SK-N-MC (cell line): ENCODE measurements around the gene ADCY9.
"Not testable (repeated sequence)": the region's sequence is repeated elsewhere in the genome, so short reads cannot be mapped to it uniquely, and the experiment has no call there.

Source experiments
- DNase-seq: peaks from one replicate; pipeline ENCODE4 v3.0.0-alpha.2; 2011; ENCODE audit warnings: low read depth, low spot score
- H3K27ac ChIP-seq: fragments of 200-600 bp; sonication (generic); 2 replicates; pipeline ENCODE4 v1.5.1; 2016; ENCODE audit warnings: mixed run types
- H3K36me3 ChIP-seq: fragments of 200-600 bp; sonication (generic); 2 replicates; pipeline ENCODE4 v1.6.1; 2017; ENCODE audit warnings: antibody characterized with exemption, low read length, mixed read lengths; ENCODE audit not compliant: insufficient read depth
- H3K4me3 ChIP-seq: fragments of 200-600 bp; sonication (generic); 2 replicates; pipeline ENCODE4 v1.5.1; 2016
- H3K9ac ChIP-seq: fragments of 200-600 bp; sonication (generic); 2 replicates; pipeline ENCODE4 v1.8.0; 2017; ENCODE audit warnings: mixed run types, mixed read lengths; ENCODE audit not compliant: insufficient read length
- H3K9me3 ChIP-seq: fragments of 200-600 bp; sonication (generic); 2 replicates; pipeline ENCODE4 v1.6.1; 2017; ENCODE audit warnings: low read depth, mild to moderate bottlenecking, antibody characterized with exemption, low read length, moderate library complexity, mixed read lengths
- EZH2 ChIP-seq: fragments of 200-600 bp; sonication (generic); IDR thresholded peaks from one replicate; pipeline ENCODE4 v1.6.1; 2017; ENCODE audit warnings: antibody characterized with exemption
- FOXP2 ChIP-seq: optimal IDR thresholded peaks from 2 replicates; pipeline ENCODE3; 2011; ENCODE audit warnings: mild to moderate bottlenecking, moderate library complexity; ENCODE audit not compliant: insufficient read depth; ENCODE audit errors: extremely low read length, control extremely low read depth
- POLR2AphosphoS5 ChIP-seq: IDR thresholded peaks from 2 replicates; pipeline ENCODE4 v1.6.1; 2012; ENCODE audit warnings: mild to moderate bottlenecking, low read depth, low read length, borderline replicate concordance

Gene ADCY9

GRCh38 chr16:3950343-3951193, 165.7 kb downstream of the ADCY9 start:
- no peaks in the 10 kb centered on the region for H3K36me3 ChIP-seq

GRCh38 chr16:3949946-3950342, 166.3 kb downstream of the ADCY9 start:
- no peak for DNase-seq
- Histone ChIP-seq H3K36me3 (no peaks in the 10 kb centered on the region), H3K9ac (no peak overlapping the region), H3K9me3 (no peaks in the 10 kb centered on the region), H3K27ac (peak overlapping the region; percentile 95), H3K4me3 (peak overlapping the region; percentile 72)
- TF ChIP-seq FOXP2: no peak
- TF ChIP-seq EZH2: no peak
- no peak for TF ChIP-seq POLR2AphosphoS5

More at GRCh38 chr16:3950343-3951193, 165.7 kb downstream of the ADCY9 start:
- Histone ChIP-seq H3K9ac (no peak overlapping the region), H3K27ac (peak overlapping the region; percentile 95), H3K9me3 (no peaks in the 10 kb centered on the region), H3K4me3 (peak overlapping the region; percentile 72)
- TF ChIP-seq FOXP2: no peak
- no peak for TF ChIP-seq EZH2
- TF ChIP-seq POLR2AphosphoS5: no peak
- DNase-seq: no peak

DNA sequence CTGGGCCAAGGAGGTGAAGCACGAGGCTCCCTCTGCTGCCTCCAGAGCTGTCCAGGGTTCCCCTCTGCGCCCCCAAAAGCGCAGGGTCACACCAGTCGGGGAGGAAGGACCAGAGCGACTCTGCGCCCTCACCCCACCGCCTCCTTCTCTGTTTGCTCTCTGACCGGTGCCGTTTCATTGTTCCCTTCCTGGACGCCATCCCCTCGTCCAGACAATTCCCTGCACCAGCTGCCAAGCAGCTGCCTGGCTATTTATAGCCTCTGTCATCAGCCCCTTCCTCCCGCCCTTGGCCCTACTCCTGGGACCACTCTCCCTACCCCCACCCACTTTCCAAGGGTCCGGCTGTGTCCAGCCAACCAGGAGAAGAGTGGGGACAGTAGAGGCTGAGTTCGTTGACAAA, 167.0 kb downstream of the ADCY9 start:
- H3K9ac ChIP-seq: no peak overlapping the region
- H3K36me3 ChIP-seq: no peaks in the 10 kb centered on the region
- no peak for DNase-seq
- H3K4me3 ChIP-seq: no peak overlapping the region
- TF ChIP-seq FOXP2 (no peak), EZH2 (no peak), POLR2AphosphoS5 (no peak)
- no peak overlapping the region for H3K27ac ChIP-seq
- H3K9me3 ChIP-seq: no peaks in the 10 kb centered on the region

DNA sequence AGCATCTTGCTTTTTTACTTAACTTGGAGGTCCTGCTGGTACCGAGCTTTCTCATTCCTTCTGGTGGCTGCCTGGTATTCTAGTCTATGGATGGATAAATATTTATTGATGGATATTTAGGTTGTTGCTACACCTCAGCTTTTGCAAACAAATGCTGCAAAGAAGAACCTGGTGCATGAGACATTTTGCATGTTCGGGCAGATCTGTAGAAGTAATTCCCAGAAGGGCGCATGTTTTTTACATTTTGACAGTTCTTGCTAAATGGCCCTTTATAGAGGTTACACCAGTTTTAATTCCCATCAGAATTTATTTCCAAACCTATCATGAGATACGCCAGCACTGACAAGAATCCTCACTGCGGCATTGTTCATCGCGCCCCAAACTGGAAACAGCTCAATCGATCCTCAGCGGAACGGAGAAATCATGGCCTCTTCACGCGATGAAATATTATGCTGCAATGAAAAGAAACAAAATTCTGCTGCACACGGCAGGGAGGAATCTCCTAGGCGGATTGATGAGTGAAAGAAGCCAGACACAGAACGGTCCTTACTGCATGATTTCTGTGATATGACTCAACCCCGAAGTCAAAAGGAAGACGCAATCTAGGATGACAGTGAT, 167.8 kb downstream of the ADCY9 start:
- H3K27ac ChIP-seq: no peak overlapping the region

DNA sequence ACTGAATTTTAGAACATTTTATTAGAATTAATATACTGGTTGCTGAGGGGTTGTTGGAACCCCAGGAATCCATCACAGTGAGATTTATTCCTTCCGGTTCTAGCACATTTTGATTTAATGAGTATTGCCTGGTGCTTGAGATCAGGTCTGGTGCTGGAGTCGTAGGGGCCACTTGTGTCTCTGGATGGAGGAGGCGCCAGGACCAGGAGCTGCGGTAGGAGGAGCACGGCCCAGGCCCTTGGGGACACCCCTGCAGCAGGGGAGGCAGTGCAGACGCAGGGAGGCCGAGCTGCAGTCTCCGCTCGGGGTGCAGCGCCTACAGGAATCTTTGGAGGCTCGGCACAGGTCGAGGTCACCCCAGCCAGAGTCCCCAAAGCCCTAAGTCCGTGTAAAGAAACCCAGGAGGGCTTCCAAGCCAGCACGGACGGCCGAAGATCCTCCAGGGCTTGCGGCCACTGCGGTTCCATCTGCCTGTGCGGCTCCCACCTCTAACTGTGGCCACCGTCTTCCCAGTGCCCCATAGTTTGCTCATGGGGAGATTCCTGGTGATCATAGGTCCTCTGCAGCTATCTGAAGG, 169.6 kb downstream of the ADCY9 start:
- peak overlapping the region; percentile 98 for H3K27ac ChIP-seq
- peak overlapping the region; percentile 55 for H3K4me3 ChIP-seq
- DNase-seq: peak; percentile 81
- H3K36me3 ChIP-seq: no peaks in the 10 kb centered on the region
- H3K9me3 ChIP-seq: no peaks in the 10 kb centered on the region
- TF ChIP-seq EZH2 (no peak), FOXP2 (peak; percentile 58), POLR2AphosphoS5 (peak; percentile 6; the same call in 1 of the 2 replicates)
- H3K9ac ChIP-seq: no peak overlapping the region

More for the DNA sequence above, 167.8 kb downstream of the ADCY9 start:
- TF ChIP-seq EZH2 (no peak), POLR2AphosphoS5 (no peak), FOXP2 (no peak)
- no peaks in the 10 kb centered on the region for H3K36me3 ChIP-seq
- no peak overlapping the region for H3K4me3 ChIP-seq
- DNase-seq: no peak
- no peaks in the 10 kb centered on the region for H3K9me3 ChIP-seq
- no peak overlapping the region for H3K9ac ChIP-seq

DNA sequence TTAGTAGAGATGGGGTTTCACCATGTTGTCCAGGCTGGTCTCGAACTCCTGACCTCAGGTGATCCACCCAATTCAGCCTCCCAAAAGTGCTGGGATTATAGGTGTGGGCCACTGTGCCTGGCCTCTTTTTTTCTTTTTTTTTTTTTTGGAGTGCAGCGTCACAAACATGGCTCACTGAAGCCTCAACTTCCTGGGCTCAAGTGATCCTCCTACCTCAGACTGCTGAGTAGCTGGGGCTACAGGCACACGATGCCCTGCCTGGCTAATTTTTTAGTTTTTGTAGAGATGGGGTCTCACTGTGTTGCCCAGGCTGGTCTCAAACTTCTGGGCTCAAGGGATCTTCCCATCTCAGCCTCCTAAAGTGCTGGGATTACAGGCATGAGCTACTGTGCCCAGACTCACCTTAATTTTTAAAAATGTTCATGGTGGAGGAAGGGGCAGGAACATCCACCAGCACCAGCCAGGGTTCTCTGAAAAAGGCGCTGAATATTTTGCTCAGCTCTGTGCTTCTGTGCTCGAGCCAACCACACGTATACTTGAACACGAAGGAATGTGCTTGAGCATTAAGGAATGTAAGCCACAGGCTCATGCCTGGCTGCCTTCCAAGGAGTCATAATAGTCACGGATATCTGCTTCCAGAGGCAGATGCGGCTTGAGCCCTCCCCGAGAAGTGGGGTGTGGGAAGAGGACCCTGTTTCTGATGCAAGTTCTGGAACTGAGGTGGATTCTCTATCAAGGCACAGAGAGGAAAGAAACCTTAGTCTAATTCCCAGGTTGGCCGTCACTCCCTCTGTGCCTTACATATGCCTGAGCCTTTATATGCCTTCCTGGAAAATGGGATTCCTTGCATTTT, 170.3 kb downstream of the ADCY9 start:
- Histone ChIP-seq H3K4me3 (peak overlapping the region; percentile 55), H3K9ac (peak overlapping the region; percentile 49), H3K9me3 (no peaks in the 10 kb centered on the region), H3K36me3 (no peaks in the 10 kb centered on the region), H3K27ac (peak overlapping the region; percentile 98)
- peak; percentile 99 for DNase-seq
- TF ChIP-seq POLR2AphosphoS5 (peak; percentile 25; the same call in 1 of the 2 replicates), FOXP2 (peak; percentile 94), EZH2 (no peak)

GRCh38 chr16:3944457-3944856, 171.8 kb downstream of the ADCY9 start:
- H3K9ac ChIP-seq, DNase-seq, H3K4me3 ChIP-seq, H3K9me3 ChIP-seq, H3K36me3 ChIP-seq: not testable (repeated sequence)
- peak overlapping the region; percentile 98; the same call in 1 of the 2 replicates for H3K27ac ChIP-seq

DNA sequence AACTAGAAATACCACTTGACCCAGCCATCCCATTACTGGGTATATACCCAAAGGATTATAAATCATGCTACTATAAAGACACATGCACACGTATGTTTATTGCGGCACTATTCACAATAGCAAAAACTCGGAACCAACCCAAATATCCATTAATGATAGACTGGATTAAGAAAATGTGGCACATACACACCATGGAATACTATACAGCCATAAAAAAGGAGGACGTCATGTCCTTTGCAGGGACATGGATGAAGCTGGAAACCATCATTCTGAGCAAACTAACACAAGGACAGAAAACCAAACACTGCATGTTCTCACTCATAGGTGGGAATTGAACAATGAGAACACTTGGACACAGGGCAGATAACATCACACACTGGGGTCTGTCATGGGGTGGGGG, 174.1 kb downstream of the ADCY9 start:
- DNase-seq, H3K9me3 ChIP-seq, H3K36me3 ChIP-seq, H3K27ac ChIP-seq, H3K4me3 ChIP-seq, H3K9ac ChIP-seq: not testable (repeated sequence)
